ENCODE data around the gene LCN12.
"Not testable (repeated sequence)": the region's sequence is repeated elsewhere in the genome, so short reads cannot be mapped to it uniquely, and the experiment has no call there.

The LCN12 gene

GRCh38 chr9:136997830-136998234 is 45.8 kb downstream of the LCN12 start:
- Histone ChIP-seq H3K27me3 (ENCODE audit: control insufficient read depth, insufficient read depth, low read length, poor library complexity, severe bottlenecking) (peaks cover 30% of the 10 kb centered on the region), H3K9me3 (ENCODE audit: control insufficient read depth, low read length) (no peaks in the 10 kb centered on the region), H3K4me1 (ENCODE audit: control insufficient read depth, insufficient read depth, low read length) (peaks cover 20% of the 10 kb centered on the region), H3K4me3 (ENCODE audit: insufficient read depth, low read depth, low read length) (no peak overlapping the region), H3K27ac (ENCODE audit: insufficient read depth, low read depth, low read length, poor library complexity, severe bottlenecking) (no peak overlapping the region), H3K36me3 (ENCODE audit: control insufficient read depth, insufficient read depth, low read length) (no peaks in the 10 kb centered on the region)
- WGBS, 2 experiments = 92 to 93% methylated on average over 18 of the region's 18 CpGs

GRCh38 chr9:137000177-137000930 is 48.3 kb downstream of the LCN12 start:
- no peak overlapping the region for H3K27ac ChIP-seq (ENCODE audit: insufficient read depth, low read depth, low read length, poor library complexity, severe bottlenecking)
- peaks cover 13% of the 10 kb centered on the region for H3K4me1 ChIP-seq (ENCODE audit: control insufficient read depth, insufficient read depth, low read length)
- H3K9me3 ChIP-seq (ENCODE audit: control insufficient read depth, low read length) = no peaks in the 10 kb centered on the region
- no peak overlapping the region for H3K4me3 ChIP-seq (ENCODE audit: insufficient read depth, low read depth, low read length)
- no peaks in the 10 kb centered on the region for H3K36me3 ChIP-seq (ENCODE audit: control insufficient read depth, insufficient read depth, low read length)
- H3K27me3 ChIP-seq (ENCODE audit: control insufficient read depth, insufficient read depth, low read length, poor library complexity, severe bottlenecking) = peaks cover 10% of the 10 kb centered on the region
- 89 to 93% methylated on average over 10 of the region's 10 CpGs for WGBS, 2 experiments

- Histone ChIP-seq H3K4me1 (ENCODE audit: control insufficient read depth, insufficient read depth, low read length) (peaks cover 3% of the 10 kb centered on the region), H3K9me3 (ENCODE audit: control insufficient read depth, low read length) (no peaks in the 10 kb centered on the region), H3K36me3 (ENCODE audit: control insufficient read depth, insufficient read depth, low read length) (no peaks in the 10 kb centered on the region), H3K27ac (ENCODE audit: insufficient read depth, low read depth, low read length, poor library complexity, severe bottlenecking) (no peak overlapping the region), H3K4me3 (ENCODE audit: insufficient read depth, low read depth, low read length) (no peak overlapping the region), H3K27me3 (ENCODE audit: control insufficient read depth, insufficient read depth, low read length, poor library complexity, severe bottlenecking) (no peaks in the 10 kb centered on the region)
- WGBS, 2 experiments = 91 to 92% methylated on average over 18 to 20 of the region's 20 CpGs
Observed at GRCh38 chr9:137001857-137002645, 50.0 kb downstream of the LCN12 start.

- no peaks in the 10 kb centered on the region for H3K27me3 ChIP-seq (ENCODE audit: control insufficient read depth, insufficient read depth, low read length, poor library complexity, severe bottlenecking)
- no peak overlapping the region for H3K27ac ChIP-seq (ENCODE audit: insufficient read depth, low read depth, low read length, poor library complexity, severe bottlenecking)
- no peaks in the 10 kb centered on the region for H3K9me3 ChIP-seq (ENCODE audit: control insufficient read depth, low read length)
- 93 to 94% methylated on average over 10 of the region's 10 CpGs for WGBS, 2 experiments
- no peak overlapping the region for H3K4me3 ChIP-seq (ENCODE audit: insufficient read depth, low read depth, low read length)
- H3K36me3 ChIP-seq (ENCODE audit: control insufficient read depth, insufficient read depth, low read length) = no peaks in the 10 kb centered on the region
- H3K4me1 ChIP-seq (ENCODE audit: control insufficient read depth, insufficient read depth, low read length) = peaks cover 4% of the 10 kb centered on the region
Observed at GRCh38 chr9:137002646-137003041, 50.6 kb downstream of the LCN12 start.

- not testable (repeated sequence) for H3K9me3 ChIP-seq (ENCODE audit: control insufficient read depth, low read length); H3K27me3 ChIP-seq (ENCODE audit: control insufficient read depth, insufficient read depth, low read length, poor library complexity, severe bottlenecking); H3K4me1 ChIP-seq (ENCODE audit: control insufficient read depth, insufficient read depth, low read length); H3K4me3 ChIP-seq (ENCODE audit: insufficient read depth, low read depth, low read length); H3K27ac ChIP-seq (ENCODE audit: insufficient read depth, low read depth, low read length, poor library complexity, severe bottlenecking); H3K36me3 ChIP-seq (ENCODE audit: control insufficient read depth, insufficient read depth, low read length)
- WGBS, 2 experiments = 50 to 51% methylated on average over 16 of the region's 17 CpGs
Observed at GRCh38 chr9:137004285-137004684, 52.2 kb downstream of the LCN12 start.
